ENCODE measurements around the gene SRXN1. TPM values are rescaled to one million over a fixed set of nuclear protein-coding genes. Genes with fewer than 3 reads are reported as not detected.

SRXN1 gene
- 1 to 10 TPM; 6.9 to 7.4 TPM for total RNA-seq
- polyA plus RNA-seq, result 10 to 100 TPM; 10.4 to 17.2 TPM

GRCh38 chr20:653110-653589 lies at the start of gene SRXN1:
Gene SRXN1 (minus strand): TSS chr20:653200. CDS start chr20:653185, 15 bp downstream.
- POLR2A ChIA-PET (ENCODE audit: partially characterized antibody), result no interaction called here
- intact Hi-C loops (cut with micrococcal nuclease), result loop anchor here (2.0 kb wide), 1 partner anchor 14 kb away; no protein-coding TSS in a partner anchor
- H3K27ac Mint-ChIP-seq, result peak within 1 kb of the TSS; percentile 65 to 92 (median 88)
- Histone ChIP-seq H3K9me3 (ENCODE audit: control insufficient read depth in 1 of 2, low read length in 2 of 2) (no peaks in the 10 kb centered on the region), H3K27ac (ENCODE audit: low read depth, low read length) (peak within 1 kb of the TSS; percentile 50), H3K36me3 (ENCODE audit: insufficient read depth, low read length) (peaks cover under 1% of the 10 kb centered on the region), H3K27me3 (ENCODE audit: insufficient read depth, low read length) (no peaks in the 10 kb centered on the region), H3K4me1 (ENCODE audit: insufficient read depth, low read length) (peaks cover 28% of the 10 kb centered on the region), H3K4me3 (ENCODE audit: low read length in 2 of 2) (peak within 1 kb of the TSS; percentile 17 to 57)
- H3K9me3 Mint-ChIP-seq, result peaks cover 0 to under 1% (median 0%) of the 10 kb centered on the region in 8 donors
- H3K4me1 Mint-ChIP-seq, result peaks cover 22 to 45% (median 33%) of the 10 kb centered on the region in 4 donors
- peaks cover 7 to 15% of the 10 kb centered on the region in 2 donors for H3K36me3 Mint-ChIP-seq
- H3K27me3 Mint-ChIP-seq, result peaks cover 4% of the 10 kb centered on the region in 2 donors
- peak; percentile 61 to 79 (median 65) for DNase-seq
- CTCF ChIA-PET (ENCODE audit: partially characterized antibody), result interaction anchor here (1.0 to 1.7 kb wide), 2 partner anchors 13 to 14 kb away, joined by 3 to 6 read pairs; no protein-coding TSS in a partner anchor
- peak within 1 kb of the TSS; percentile 85 to 90 (median 88) for H3K4me3 Mint-ChIP-seq

- DNase-seq, result no peak
- no peak overlapping the region for H3K27ac Mint-ChIP-seq
- peaks cover 6 to 10% of the 10 kb centered on the region in 2 donors for H3K27me3 Mint-ChIP-seq
- Histone ChIP-seq H3K9me3 (ENCODE audit: control insufficient read depth in 1 of 2, low read length in 2 of 2) (no peaks in the 10 kb centered on the region), H3K4me3 (ENCODE audit: low read length in 2 of 2) (no peak overlapping the region), H3K4me1 (ENCODE audit: insufficient read depth, low read length) (no peaks in the 10 kb centered on the region), H3K27ac (ENCODE audit: low read depth, low read length) (no peak overlapping the region), H3K27me3 (ENCODE audit: insufficient read depth, low read length) (no peaks in the 10 kb centered on the region), H3K36me3 (ENCODE audit: insufficient read depth, low read length) (no peaks in the 10 kb centered on the region)
- H3K36me3 Mint-ChIP-seq, result no peaks in the 10 kb centered on the region
- intact Hi-C loops (cut with micrococcal nuclease), result no loop called here
- no peaks in the 10 kb centered on the region for H3K9me3 Mint-ChIP-seq
- H3K4me3 Mint-ChIP-seq, result no peak overlapping the region
- H3K4me1 Mint-ChIP-seq, result no peaks in the 10 kb centered on the region
- CTCF ChIA-PET (ENCODE audit: partially characterized antibody), result no interaction called here
- POLR2A ChIA-PET (ENCODE audit: partially characterized antibody), result interaction anchor here (0.6 kb wide), 1 partner anchor 39 kb away, joined by 3 read pairs; no protein-coding TSS in a partner anchor
These were observed 48.6 kb upstream of the SRXN1 start for GRCh38 chr20:701401-702129.

GRCh38 chr20:699811-700338 lies 46.9 kb upstream of the SRXN1 start:
- Histone ChIP-seq H3K27ac (ENCODE audit: low read depth, low read length) (no peak overlapping the region), H3K4me1 (ENCODE audit: insufficient read depth, low read length) (no peaks in the 10 kb centered on the region), H3K4me3 (ENCODE audit: low read length in 2 of 2) (no peak overlapping the region), H3K27me3 (ENCODE audit: insufficient read depth, low read length) (no peaks in the 10 kb centered on the region), H3K9me3 (ENCODE audit: control insufficient read depth in 1 of 2, low read length in 2 of 2) (no peaks in the 10 kb centered on the region), H3K36me3 (ENCODE audit: insufficient read depth, low read length) (no peaks in the 10 kb centered on the region)
- intact Hi-C loops (cut with micrococcal nuclease), result no loop called here
- Mint-ChIP-seq H3K27ac (no peak overlapping the region), H3K36me3 (no peaks in the 10 kb centered on the region), H3K4me1 (no peaks in the 10 kb centered on the region), H3K27me3 (peaks cover 3 to 5% of the 10 kb centered on the region in 2 donors), H3K4me3 (no peak overlapping the region), H3K9me3 (no peaks in the 10 kb centered on the region)
- ChIA-PET CTCF (ENCODE audit: partially characterized antibody) (no interaction called here), POLR2A (ENCODE audit: partially characterized antibody) (no interaction called here)
- DNase-seq, result no peak

- H3K4me1 ChIP-seq (ENCODE audit: insufficient read depth, low read length), result no peaks in the 10 kb centered on the region
- H3K4me3 Mint-ChIP-seq, result no peak overlapping the region
- no peak overlapping the region for H3K27ac Mint-ChIP-seq
- DNase-seq, result no peak
- H3K4me3 ChIP-seq (ENCODE audit: low read length in 2 of 2), result no peak overlapping the region
- no peaks in the 10 kb centered on the region for H3K27me3 ChIP-seq (ENCODE audit: insufficient read depth, low read length)
- H3K4me1 Mint-ChIP-seq, result no peaks in the 10 kb centered on the region
- H3K27me3 Mint-ChIP-seq, result peaks cover 3 to 6% of the 10 kb centered on the region in 2 donors
- no peaks in the 10 kb centered on the region for H3K9me3 ChIP-seq (ENCODE audit: control insufficient read depth in 1 of 2, low read length in 2 of 2)
- intact Hi-C loops (cut with micrococcal nuclease), result no loop called here
- POLR2A ChIA-PET (ENCODE audit: partially characterized antibody), result no interaction called here
- H3K36me3 Mint-ChIP-seq, result no peaks in the 10 kb centered on the region
- no peak overlapping the region for H3K27ac ChIP-seq (ENCODE audit: low read depth, low read length)
- CTCF ChIA-PET (ENCODE audit: partially characterized antibody), result no interaction called here
- H3K36me3 ChIP-seq (ENCODE audit: insufficient read depth, low read length), result no peaks in the 10 kb centered on the region
- H3K9me3 Mint-ChIP-seq, result no peaks in the 10 kb centered on the region
These were observed 46.3 kb upstream of the SRXN1 start for GRCh38 chr20:699342-699741.

- ChIA-PET CTCF (ENCODE audit: partially characterized antibody) (no interaction called here), POLR2A (ENCODE audit: partially characterized antibody) (no interaction called here)
- no peaks in the 10 kb centered on the region for H3K4me1 ChIP-seq (ENCODE audit: insufficient read depth, low read length)
- intact Hi-C loops (cut with micrococcal nuclease), result no loop called here
- H3K27ac Mint-ChIP-seq, result no peak overlapping the region
- no peak overlapping the region for H3K4me3 ChIP-seq (ENCODE audit: low read length in 2 of 2)
- no peak overlapping the region for H3K27ac ChIP-seq (ENCODE audit: low read depth, low read length)
- no peaks in the 10 kb centered on the region for H3K36me3 Mint-ChIP-seq
- H3K9me3 ChIP-seq (ENCODE audit: control insufficient read depth in 1 of 2, low read length in 2 of 2), result no peaks in the 10 kb centered on the region
- H3K36me3 ChIP-seq (ENCODE audit: insufficient read depth, low read length), result no peaks in the 10 kb centered on the region
- H3K27me3 ChIP-seq (ENCODE audit: insufficient read depth, low read length), result no peaks in the 10 kb centered on the region
- no peaks in the 10 kb centered on the region for H3K9me3 Mint-ChIP-seq
- peaks cover 3 to 8% of the 10 kb centered on the region in 2 donors for H3K27me3 Mint-ChIP-seq
- no peak for DNase-seq
- no peaks in the 10 kb centered on the region for H3K4me1 Mint-ChIP-seq
- no peak overlapping the region for H3K4me3 Mint-ChIP-seq
These were observed 45.3 kb upstream of the SRXN1 start for GRCh38 chr20:698276-698675.

- H3K36me3 Mint-ChIP-seq, result no peaks in the 10 kb centered on the region
- Histone ChIP-seq H3K27me3 (ENCODE audit: insufficient read depth, low read length) (no peaks in the 10 kb centered on the region), H3K36me3 (ENCODE audit: insufficient read depth, low read length) (no peaks in the 10 kb centered on the region), H3K4me1 (ENCODE audit: insufficient read depth, low read length) (no peaks in the 10 kb centered on the region), H3K27ac (ENCODE audit: low read depth, low read length) (no peak overlapping the region), H3K9me3 (ENCODE audit: control insufficient read depth in 1 of 2, low read length in 2 of 2) (no peaks in the 10 kb centered on the region), H3K4me3 (ENCODE audit: low read length in 2 of 2) (no peak overlapping the region)
- H3K27ac Mint-ChIP-seq, result peak overlapping the region in 1 of 7 donors; percentile 53
- peaks cover 3 to 7% of the 10 kb centered on the region in 2 donors for H3K27me3 Mint-ChIP-seq
- H3K4me1 Mint-ChIP-seq, result no peaks in the 10 kb centered on the region
- no peaks in the 10 kb centered on the region for H3K9me3 Mint-ChIP-seq
- H3K4me3 Mint-ChIP-seq, result no peak overlapping the region
- intact Hi-C loops (cut with micrococcal nuclease), result no loop called here
- DNase-seq, result no peak
- CTCF ChIA-PET (ENCODE audit: partially characterized antibody), result interaction anchor here (1.5 kb wide), 1 partner anchor 31 kb away, joined by 4 read pairs; no protein-coding TSS in a partner anchor
- POLR2A ChIA-PET (ENCODE audit: partially characterized antibody), result no interaction called here
These were observed 44.8 kb upstream of the SRXN1 start for GRCh38 chr20:697826-698225.

GRCh38 chr20:695165-695866 lies 42.3 kb upstream of the SRXN1 start:
- Mint-ChIP-seq H3K27ac (no peak overlapping the region), H3K27me3 (peaks cover 0 to 10% of the 10 kb centered on the region in 2 donors), H3K36me3 (no peaks in the 10 kb centered on the region), H3K4me1 (no peaks in the 10 kb centered on the region), H3K4me3 (no peak overlapping the region), H3K9me3 (peaks cover 0 to 2% (median 0%) of the 10 kb centered on the region in 8 donors)
- POLR2A ChIA-PET (ENCODE audit: partially characterized antibody), result no interaction called here
- Histone ChIP-seq H3K4me3 (ENCODE audit: low read length in 2 of 2) (no peak overlapping the region), H3K27ac (ENCODE audit: low read depth, low read length) (no peak overlapping the region), H3K27me3 (ENCODE audit: insufficient read depth, low read length) (no peaks in the 10 kb centered on the region), H3K4me1 (ENCODE audit: insufficient read depth, low read length) (no peaks in the 10 kb centered on the region), H3K36me3 (ENCODE audit: insufficient read depth, low read length) (no peaks in the 10 kb centered on the region), H3K9me3 (ENCODE audit: control insufficient read depth in 1 of 2, low read length in 2 of 2) (no peaks in the 10 kb centered on the region)
- intact Hi-C loops (cut with micrococcal nuclease), result no loop called here
- DNase-seq, result no peak
- CTCF ChIA-PET (ENCODE audit: partially characterized antibody), result no interaction called here

Data from CD4-positive, alpha-beta memory T cell (primary cell).